GM12872 (cell line): ENCODE measurements around the gene ATIC.

Experiments
- CTCF ChIP-seq: IDR thresholded peaks from 3 replicates; pipeline ENCODE4 v1.5.1; 2011; ENCODE audit warnings: low read depth, mild to moderate bottlenecking, low read length, moderate library complexity; ENCODE audit not compliant: insufficient read depth

Gene ATIC

DNA sequence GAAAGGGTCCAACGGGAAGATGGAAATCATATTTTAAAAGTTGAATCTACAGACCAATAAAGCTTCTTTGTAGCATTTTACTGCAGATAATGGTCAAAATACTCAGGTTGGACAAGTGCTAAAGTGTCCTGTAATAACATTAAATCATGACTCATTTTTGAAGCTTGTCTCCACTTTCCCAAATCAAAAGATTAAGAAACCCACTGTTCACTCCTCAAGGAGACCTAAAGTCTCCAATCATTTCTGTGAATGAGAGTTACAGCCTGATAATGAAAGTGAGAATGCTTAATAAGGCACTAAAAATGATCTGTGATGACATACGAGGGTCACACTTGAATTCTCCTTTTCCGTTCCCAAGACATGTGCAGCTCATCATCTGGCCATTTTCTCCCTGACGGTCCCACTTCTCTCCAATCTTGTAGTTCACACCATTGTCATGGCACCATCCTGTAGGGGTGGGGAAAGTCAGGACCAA is 53.4 kb downstream of the ATIC start:
- no peak for TF ChIP-seq CTCF

DNA sequence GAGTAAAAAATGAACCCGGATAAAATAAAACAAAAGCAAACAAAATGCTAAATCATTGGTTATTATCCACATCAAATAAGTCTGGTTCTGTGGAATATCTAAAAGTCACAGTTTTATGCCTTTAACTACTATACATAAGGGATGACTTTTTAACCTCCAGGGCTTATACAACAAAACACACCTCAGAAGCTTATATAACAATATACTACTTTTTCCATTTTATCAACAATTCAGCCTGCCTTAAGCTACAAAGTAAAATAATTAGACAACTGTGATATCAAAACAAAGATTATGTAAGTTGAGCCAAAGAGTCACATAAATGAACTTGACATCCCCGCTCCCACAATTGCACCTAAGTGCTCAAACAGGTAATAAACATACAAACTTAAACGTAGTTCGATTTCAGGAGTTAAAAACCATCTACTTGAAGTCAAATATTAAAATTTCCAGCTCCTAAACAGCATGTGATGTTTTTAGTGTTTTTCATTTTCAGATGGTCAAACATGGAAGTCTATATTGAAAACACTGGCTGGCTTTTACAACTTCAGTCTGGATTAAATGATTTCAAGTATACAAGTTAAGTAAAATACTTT is 54.7 kb downstream of the ATIC start:
- no peak for TF ChIP-seq CTCF

- TF ChIP-seq CTCF, result no peak
Observed at GRCh38 chr2:215367662-215368492, 56.0 kb downstream of the ATIC start.

- TF ChIP-seq CTCF, result no peak
Observed at GRCh38 chr2:215368493-215368809, 56.6 kb downstream of the ATIC start.

DNA sequence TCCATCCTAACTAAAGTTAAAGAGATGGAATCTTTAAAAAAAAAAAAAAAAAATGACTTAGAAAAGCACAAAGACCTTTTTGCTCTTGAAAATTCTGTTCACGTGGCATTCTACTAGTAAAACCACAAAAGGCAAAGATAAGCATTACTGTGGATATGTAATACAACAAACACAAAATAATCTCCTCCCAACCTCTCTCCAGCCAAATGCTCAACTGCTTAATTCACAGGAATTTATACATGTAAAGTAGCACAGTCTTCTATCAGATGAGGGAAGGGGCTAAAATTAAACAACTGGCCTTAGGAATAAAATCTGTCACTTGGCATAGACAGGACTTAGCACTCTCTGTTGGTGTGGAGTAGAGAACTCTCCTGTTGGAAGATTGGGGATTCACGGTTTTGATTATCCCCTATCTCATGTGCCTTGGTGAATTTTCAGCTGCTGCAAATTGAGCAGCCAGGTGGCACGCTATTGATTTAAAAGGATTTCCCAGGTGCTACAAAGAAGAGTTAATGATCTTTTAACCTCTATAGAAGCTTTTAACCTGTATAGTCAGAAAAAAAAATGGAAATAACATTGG is 57.4 kb downstream of the ATIC start:
- TF ChIP-seq CTCF, result no peak

DNA sequence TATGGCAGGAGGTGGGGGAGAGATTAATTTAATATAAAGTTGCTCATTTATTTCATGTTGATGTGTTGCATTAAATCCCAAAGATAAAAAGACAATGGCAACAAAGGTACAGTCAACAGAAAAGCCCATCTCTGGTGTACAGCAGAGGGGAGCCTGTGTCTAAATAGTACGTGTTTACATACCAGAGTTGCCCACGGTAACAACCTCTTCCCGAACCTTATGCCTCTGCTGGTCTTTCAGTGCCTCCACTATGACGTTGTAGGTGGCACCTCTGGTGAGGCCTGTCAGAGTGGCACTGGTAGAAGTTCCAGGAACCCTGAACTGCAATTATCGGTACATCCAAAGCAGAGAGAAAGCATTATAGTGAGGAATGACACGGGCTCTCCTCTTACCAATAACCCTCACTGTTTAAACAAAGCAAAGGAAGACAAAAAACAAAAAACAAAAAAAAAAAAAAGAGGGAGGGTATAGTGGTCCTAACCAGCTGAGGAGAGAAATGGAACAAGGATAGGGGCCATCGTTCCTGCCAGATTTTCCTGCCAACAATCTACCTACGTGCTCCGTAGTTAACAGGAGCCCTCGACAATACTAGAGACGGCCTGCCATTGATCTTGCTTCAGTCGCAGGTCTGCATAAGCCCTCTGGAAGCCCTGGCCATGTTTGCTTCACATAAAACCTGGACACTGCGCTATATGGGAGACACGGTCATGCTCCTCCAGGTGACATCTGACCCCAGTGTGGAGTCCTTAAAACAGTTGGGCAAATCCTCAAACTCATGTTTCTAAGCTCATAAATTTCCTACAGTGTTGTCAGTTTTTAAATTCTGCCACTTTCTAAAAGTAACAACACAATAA is 58.5 kb downstream of the ATIC start:
- no peak for TF ChIP-seq CTCF
